ENCODE measurements around the gene MED15. TPM values are rescaled to one million over a fixed set of nuclear protein-coding genes. Genes with fewer than 3 reads are reported as not detected.

Gene MED15
- total RNA-seq, 1 donor from 2014 or later: 20.5 TPM

- H3K27me3 ChIP-seq (ENCODE audit: control insufficient read depth, insufficient read depth, low read length): no peaks in the 10 kb centered on the region
- DNase-seq (ENCODE audit: low read depth) (no peak), FAIRE-seq (no peak)
- peaks cover 34% of the 10 kb centered on the region for H3K36me3 ChIP-seq (ENCODE audit: control insufficient read depth, insufficient read depth, low read length)
- H3K4me3 ChIP-seq (ENCODE audit: low read depth, low read length): no peak overlapping the region
- TF ChIP-seq CTCF (IDR thresholded peaks at IDR 0.05; ENCODE audit: insufficient read depth, low read length, severe bottlenecking): no peak
Measured at GRCh38 chr22:20563941-20564371, 56.5 kb downstream of the MED15 start.

GRCh38 chr22:20565079-20565734 lies 57.8 kb downstream of the MED15 start:
- DNase-seq (ENCODE audit: low read depth) (no peak), FAIRE-seq (peak; percentile 28)
- no peaks in the 10 kb centered on the region for H3K27me3 ChIP-seq (ENCODE audit: control insufficient read depth, insufficient read depth, low read length)
- no peak for TF ChIP-seq CTCF (IDR thresholded peaks at IDR 0.05; ENCODE audit: insufficient read depth, low read length, severe bottlenecking)
- H3K36me3 ChIP-seq (ENCODE audit: control insufficient read depth, insufficient read depth, low read length): peaks cover 35% of the 10 kb centered on the region
- H3K4me3 ChIP-seq (ENCODE audit: low read depth, low read length): no peak overlapping the region

GRCh38 chr22:20565761-20566160 lies 58.4 kb downstream of the MED15 start:
- no peaks in the 10 kb centered on the region for H3K27me3 ChIP-seq (ENCODE audit: control insufficient read depth, insufficient read depth, low read length)
- H3K36me3 ChIP-seq (ENCODE audit: control insufficient read depth, insufficient read depth, low read length): peaks cover 35% of the 10 kb centered on the region
- no peak for DNase-seq (ENCODE audit: low read depth)
- no peak overlapping the region for H3K4me3 ChIP-seq (ENCODE audit: low read depth, low read length)
- TF ChIP-seq CTCF (IDR thresholded peaks at IDR 0.05; ENCODE audit: insufficient read depth, low read length, severe bottlenecking): no peak
- FAIRE-seq: no peak

- FAIRE-seq: no peak
- DNase-seq (ENCODE audit: low read depth): peak; percentile 65
- TF ChIP-seq CTCF (IDR thresholded peaks at IDR 0.05; ENCODE audit: insufficient read depth, low read length, severe bottlenecking): no peak
- peaks cover 42% of the 10 kb centered on the region for H3K36me3 ChIP-seq (ENCODE audit: control insufficient read depth, insufficient read depth, low read length)
- H3K27me3 ChIP-seq (ENCODE audit: control insufficient read depth, insufficient read depth, low read length): no peaks in the 10 kb centered on the region
- H3K4me3 ChIP-seq (ENCODE audit: low read depth, low read length): no peak overlapping the region
Measured at GRCh38 chr22:20566420-20567260, 59.2 kb downstream of the MED15 start.

GRCh38 chr22:20567371-20567847 lies 60.0 kb downstream of the MED15 start:
- Histone ChIP-seq H3K36me3 (ENCODE audit: control insufficient read depth, insufficient read depth, low read length) (peaks cover 47% of the 10 kb centered on the region), H3K27me3 (ENCODE audit: control insufficient read depth, insufficient read depth, low read length) (no peaks in the 10 kb centered on the region), H3K4me3 (ENCODE audit: low read depth, low read length) (no peak overlapping the region)
- FAIRE-seq (no peak), DNase-seq (ENCODE audit: low read depth) (peak; percentile 65)
- no peak for TF ChIP-seq CTCF (IDR thresholded peaks at IDR 0.05; ENCODE audit: insufficient read depth, low read length, severe bottlenecking)

Data from bronchial epithelial cell (primary cell).